Stimulated activated CD4-positive, alpha-beta T cell treated with anti-CD3 and anti-CD28 coated beads, Interleukin-2, amount 100 ng/mL, for 48 hours (primary cell): ENCODE measurements around the gene CEACAM5.
"Not testable (repeated sequence)": the region's sequence is repeated elsewhere in the genome, so short reads cannot be mapped to it uniquely, and the experiment has no call there.

Source experiments
- DNase-seq, 2 donors: peaks; one replicate each; pipeline ENCODE4 v3.0.0-alpha.2; 2020

The CEACAM5 gene

DNA sequence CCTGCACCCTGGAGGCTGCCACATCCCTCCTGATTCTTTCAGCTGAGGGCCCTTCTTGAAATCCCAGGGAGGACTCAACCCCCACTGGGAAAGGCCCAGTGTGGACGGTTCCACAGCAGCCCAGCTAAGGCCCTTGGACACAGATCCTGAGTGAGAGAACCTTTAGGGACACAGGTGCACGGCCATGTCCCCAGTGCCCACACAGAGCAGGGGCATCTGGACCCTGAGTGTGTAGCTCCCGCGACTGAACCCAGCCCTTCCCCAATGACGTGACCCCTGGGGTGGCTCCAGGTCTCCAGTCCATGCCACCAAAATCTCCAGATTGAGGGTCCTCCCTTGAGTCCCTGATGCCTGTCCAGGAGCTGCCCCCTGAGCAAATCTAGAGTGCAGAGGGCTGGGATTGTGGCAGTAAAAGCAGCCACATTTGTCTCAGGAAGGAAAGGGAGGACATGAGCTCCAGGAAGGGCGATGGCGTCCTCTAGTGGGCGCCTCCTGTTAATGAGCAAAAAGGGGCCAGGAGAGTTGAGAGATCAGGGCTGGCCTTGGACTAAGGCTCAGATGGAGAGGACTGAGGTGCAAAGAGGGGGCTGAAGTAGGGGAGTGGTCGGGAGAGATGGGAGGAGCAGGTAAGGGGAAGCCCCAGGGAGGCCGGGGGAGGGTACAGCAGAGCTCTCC lies 6.9 kb upstream of the CEACAM5 start:
- DNase-seq, result no peak

DNA sequence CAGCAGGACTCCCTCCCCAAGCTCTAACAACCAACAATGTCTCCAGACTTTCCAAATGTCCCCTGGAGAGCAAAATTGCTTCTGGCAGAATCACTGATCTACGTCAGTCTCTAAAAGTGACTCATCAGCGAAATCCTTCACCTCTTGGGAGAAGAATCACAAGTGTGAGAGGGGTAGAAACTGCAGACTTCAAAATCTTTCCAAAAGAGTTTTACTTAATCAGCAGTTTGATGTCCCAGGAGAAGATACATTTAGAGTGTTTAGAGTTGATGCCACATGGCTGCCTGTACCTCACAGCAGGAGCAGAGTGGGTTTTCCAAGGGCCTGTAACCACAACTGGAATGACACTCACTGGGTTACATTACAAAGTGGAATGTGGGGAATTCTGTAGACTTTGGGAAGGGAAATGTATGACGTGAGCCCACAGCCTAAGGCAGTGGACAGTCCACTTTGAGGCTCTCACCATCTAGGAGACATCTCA lies 6.2 kb upstream of the CEACAM5 start:
- DNase-seq, result no peak

DNA sequence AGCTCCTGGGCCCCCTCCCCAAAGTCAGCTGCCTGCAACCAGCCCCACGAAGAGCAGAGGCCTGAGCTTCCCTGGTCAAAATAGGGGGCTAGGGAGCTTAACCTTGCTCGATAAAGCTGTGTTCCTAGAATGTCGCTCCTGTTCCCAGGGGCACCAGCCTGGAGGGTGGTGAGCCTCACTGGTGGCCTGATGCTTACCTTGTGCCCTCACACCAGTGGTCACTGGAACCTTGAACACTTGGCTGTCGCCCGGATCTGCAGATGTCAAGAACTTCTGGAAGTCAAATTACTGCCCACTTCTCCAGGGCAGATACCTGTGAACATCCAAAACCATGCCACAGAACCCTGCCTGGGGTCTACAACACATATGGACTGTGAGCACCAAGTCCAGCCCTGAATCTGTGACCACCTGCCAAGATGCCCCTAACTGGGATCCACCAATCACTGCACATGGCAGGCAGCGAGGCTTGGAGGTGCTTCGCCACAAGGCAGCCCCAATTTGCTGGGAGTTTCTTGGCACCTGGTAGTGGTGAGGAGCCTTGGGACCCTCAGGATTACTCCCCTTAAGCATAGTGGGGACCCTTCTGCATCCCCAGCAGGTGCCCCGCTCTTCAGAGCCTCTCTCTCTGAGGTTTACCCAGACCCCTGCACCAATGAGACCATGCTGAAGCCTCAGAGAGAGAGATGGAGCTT lies 4.7 kb upstream of the CEACAM5 start:
- no peak for DNase-seq

DNA sequence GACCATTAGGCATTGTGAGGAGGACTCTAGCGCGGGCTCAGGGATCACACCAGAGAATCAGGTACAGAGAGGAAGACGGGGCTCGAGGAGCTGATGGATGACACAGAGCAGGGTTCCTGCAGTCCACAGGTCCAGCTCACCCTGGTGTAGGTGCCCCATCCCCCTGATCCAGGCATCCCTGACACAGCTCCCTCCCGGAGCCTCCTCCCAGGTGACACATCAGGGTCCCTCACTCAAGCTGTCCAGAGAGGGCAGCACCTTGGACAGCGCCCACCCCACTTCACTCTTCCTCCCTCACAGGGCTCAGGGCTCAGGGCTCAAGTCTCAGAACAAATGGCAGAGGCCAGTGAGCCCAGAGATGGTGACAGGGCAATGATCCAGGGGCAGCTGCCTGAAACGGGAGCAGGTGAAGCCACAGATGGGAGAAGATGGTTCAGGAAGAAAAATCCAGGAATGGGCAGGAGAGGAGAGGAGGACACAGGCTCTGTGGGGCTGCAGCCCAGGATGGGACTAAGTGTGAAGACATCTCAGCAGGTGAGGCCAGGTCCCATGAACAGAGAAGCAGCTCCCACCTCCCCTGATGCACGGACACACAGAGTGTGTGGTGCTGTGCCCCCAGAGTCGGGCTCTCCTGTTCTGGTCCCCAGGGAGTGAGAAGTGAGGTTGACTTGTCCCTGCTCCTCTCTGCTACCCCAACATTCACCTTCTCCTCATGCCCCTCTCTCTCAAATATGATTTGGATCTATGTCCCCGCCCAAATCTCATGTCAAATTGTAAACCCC lies 2.8 kb upstream of the CEACAM5 start:
- DNase-seq, result peak; percentile 23 to 25

DNA sequence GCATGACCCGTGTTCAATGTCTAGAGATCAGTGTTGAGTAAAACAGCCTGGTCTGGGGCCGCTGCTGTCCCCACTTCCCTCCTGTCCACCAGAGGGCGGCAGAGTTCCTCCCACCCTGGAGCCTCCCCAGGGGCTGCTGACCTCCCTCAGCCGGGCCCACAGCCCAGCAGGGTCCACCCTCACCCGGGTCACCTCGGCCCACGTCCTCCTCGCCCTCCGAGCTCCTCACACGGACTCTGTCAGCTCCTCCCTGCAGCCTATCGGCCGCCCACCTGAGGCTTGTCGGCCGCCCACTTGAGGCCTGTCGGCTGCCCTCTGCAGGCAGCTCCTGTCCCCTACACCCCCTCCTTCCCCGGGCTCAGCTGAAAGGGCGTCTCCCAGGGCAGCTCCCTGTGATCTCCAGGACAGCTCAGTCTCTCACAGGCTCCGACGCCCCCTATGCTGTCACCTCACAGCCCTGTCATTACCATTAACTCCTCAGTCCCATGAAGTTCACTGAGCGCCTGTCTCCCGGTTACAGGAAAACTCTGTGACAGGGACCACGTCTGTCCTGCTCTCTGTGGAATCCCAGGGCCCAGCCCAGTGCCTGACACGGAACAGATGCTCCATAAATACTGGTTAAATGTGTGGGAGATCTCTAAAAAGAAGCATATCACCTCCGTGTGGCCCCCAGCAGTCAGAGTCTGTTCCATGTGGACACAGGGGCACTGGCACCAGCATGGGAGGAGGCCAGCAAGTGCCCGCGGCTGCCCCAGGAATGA lies 1.5 kb upstream of the CEACAM5 start:
- DNase-seq, result peak; percentile 69 to 70

DNA sequence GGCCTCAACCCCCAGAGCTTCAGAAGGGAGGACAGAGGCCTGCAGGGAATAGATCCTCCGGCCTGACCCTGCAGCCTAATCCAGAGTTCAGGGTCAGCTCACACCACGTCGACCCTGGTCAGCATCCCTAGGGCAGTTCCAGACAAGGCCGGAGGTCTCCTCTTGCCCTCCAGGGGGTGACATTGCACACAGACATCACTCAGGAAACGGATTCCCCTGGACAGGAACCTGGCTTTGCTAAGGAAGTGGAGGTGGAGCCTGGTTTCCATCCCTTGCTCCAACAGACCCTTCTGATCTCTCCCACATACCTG lies 969 bp upstream of the CEACAM5 start:
- DNase-seq, result no peak

DNA sequence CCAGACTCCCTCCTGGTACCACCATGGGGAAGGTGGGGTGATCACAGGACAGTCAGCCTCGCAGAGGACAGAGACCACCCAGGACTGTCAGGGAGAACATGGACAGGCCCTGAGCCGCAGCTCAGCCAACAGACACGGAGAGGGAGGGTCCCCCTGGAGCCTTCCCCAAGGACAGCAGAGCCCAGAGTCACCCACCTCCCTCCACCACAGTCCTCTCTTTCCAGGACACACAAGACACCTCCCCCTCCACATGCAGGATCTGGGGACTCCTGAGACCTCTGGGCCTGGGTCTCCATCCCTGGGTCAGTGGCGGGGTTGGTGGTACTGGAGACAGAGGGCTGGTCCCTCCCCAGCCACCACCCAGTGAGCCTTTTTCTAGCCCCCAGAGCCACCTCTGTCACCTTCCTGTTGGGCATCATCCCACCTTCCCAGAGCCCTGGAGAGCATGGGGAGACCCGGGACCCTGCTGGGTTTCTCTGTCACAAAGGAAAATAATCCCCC lies 505 bp upstream of the CEACAM5 start:
- no peak for DNase-seq

DNA sequence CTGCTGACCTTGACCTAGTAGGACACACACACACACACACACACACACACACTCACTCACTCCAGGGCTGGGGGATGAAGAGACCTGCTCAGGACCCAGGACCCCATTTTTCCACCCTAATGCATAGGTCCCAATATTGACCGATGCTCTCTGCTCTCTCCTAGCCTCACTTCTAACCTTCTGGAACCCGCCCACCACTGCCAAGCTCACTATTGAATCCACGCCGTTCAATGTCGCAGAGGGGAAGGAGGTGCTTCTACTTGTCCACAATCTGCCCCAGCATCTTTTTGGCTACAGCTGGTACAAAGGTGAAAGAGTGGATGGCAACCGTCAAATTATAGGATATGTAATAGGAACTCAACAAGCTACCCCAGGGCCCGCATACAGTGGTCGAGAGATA lies 1.1 kb downstream of the CEACAM5 start:
- not testable (repeated sequence) for DNase-seq

DNA sequence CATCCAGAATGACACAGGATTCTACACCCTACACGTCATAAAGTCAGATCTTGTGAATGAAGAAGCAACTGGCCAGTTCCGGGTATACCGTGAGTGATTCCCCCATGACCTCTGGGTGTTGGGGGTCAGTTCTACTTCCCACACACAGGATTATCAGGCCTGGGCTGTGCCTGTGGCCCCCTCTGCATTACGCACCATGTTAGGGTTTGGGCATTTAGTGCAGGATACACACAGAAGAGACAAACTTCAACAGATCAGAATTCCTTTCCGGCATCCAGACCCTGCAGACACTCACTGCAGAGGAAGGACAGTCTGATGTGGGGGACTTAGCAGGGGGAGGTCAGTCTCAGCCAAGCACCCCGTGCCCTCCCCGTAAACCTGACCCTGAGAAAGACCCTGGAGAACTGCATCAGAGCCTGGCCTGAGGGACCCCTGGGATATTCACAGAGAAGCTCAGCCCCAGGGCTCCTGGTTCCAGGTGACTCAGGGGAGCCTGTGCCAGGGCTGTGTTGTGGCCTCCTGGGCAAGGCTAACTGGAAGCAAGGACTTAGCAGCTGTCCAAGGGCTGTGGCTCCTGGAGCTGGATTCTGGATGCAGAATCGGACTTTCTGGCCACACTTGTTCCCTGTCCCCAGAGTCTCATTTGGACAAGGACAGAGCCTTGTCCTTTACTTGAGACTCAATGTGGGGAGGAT lies 1.7 kb downstream of the CEACAM5 start:
- no peak for DNase-seq

DNA sequence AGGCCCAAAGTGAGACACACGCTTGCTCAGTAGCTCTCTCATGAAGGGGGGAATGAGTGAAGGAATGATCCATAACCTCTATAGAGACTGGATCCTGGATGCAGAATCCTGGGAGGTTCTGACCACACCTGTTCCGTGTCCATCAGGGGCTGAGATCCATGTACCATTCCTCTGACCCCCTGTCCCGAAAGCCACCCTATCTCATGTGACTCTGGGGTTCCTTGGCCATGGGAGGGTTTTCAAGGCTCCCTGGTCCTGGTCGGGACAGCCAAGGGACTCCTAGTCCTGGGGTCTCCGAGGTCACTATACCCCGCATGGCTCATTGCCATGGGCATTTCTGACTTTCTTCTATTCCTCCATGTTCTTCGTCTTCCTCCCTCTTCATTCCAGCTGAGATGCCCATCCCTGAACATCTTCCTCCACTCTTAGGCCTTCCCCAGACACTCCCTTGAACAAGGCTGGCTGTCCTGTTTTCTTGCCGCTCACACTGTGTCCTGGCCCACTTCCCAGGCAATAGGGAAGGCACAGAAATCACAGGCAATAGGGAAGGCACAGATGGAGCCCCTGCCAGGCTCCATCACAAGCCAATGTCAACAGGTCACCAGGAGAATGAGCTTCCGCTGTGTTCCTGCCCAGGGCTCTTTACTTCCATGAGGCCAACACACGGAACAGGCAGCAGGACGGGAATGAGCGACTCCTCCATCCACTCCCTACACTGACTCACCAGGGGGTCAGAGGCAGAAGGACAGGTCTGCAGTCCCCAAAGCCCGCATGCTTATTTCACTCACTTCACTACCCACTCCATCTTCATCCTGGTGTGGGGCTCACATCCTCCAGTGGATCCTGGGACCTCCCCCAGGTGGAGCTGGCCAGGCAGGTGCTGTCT lies 3.2 kb downstream of the CEACAM5 start:
- DNase-seq, result no peak

DNA sequence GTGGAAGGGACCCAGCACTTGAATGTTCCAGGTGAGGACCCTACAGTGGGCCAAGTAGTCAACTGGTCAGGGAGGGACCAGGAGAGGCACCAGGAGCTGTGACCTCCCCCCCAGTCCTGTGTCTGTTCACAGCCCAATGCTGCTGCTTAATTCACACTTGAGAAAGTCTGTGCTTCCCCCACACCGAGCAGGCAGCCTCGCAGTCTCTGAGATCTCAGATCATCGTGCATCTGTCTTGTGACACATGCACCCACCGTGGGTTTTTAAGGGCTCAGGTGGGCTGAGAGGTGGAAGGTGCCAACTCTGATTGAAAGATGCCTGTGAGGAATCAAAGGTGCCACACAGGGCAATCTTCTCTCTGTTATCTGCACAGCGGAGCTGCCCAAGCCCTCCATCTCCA lies 6.2 kb downstream of the CEACAM5 start:
- DNase-seq, result no peak

DNA sequence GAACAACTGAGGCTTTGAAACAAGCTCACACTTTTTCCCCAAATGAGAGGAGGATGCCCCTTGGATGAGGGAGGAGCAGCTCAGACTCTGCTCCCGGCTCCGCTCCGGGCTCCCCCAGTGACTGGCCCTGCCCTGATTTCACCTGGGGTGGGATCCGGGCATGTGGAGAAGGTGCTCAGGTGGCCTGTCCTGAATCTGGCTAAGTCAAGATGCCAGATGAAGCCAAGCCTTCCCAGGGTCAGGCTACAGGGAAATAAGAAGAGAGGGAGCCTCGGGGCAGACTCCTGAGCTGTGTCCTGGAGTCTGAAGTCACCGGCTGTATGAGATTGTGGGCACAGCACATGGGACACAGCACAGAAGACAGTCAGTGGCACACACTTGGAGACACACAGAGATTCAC lies 10.3 kb downstream of the CEACAM5 start:
- no peak for DNase-seq

DNA sequence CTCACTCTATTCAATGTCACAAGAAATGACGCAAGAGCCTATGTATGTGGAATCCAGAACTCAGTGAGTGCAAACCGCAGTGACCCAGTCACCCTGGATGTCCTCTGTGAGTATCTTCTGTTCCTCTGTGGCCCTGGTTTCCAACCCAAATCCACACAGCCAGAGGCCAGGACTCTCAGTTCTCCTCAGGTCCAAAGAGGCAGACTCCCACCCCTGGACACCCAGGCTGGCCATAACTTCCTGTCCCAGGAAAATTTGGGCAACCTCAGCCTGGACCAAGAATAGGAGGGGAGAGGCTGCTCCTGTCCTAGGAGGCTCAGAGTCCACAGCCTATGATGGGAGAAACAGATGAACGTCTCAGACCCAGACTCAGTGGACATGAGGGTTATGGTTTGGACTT lies 11.7 kb downstream of the CEACAM5 start:
- no peak for DNase-seq

DNA sequence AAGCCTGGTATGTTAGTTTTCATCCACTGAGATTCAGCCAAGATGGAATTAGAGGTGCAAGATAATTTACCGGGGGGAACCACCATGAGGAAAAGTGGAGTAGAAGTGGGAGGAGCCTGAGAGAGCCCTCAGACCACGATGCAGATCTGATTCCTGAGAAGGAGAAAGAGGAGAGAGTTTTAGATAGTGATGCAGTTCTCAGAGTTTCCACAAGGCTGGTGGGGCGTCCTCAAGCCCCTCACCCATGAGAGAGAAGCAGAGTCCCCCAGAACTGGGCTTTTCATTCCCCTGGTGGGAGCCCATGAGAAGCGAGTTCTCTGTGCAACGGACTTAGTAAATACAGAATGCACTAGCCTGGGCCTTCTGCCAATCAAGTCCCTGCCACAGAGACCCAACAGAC lies 18.1 kb downstream of the CEACAM5 start:
- DNase-seq, result no peak

DNA sequence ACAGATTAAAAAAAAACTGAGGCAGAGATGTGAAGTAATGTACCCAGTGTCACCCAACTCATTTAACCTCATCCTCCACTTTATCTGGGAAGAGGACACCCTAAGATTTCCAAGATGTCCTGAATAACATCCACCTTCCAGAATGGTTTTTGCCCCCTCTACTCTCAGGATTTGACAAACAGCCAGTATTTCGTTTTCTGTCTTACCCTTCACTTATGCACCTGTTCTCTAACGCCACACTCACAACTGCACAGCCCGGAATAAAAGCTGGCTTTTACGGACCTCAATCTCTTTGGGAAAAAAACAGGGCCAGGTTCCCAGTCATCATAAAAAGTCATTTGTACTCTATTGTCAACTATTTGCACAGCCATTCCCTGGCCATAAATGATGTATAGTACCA lies 25.7 kb downstream of the CEACAM5 start:
- no peak for DNase-seq

DNA sequence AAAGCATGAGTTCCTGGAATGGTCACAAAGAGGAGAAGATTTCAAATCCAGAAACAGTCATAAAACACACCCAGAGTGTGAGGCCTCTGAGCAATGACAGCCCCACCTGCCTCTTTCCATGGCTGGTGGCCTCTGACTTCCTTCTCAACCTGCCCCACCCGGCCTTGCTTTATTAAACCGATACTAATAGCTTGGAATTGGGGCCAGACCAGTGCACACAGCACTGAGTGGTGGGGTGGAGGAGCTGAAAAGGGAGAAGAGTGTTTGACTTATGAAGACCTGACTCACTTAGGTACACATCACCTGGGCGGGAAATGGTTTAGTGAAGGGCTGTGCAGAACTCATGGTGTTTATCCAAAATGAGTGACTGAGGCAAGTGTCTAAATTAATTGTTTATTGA lies 26.2 kb downstream of the CEACAM5 start:
- DNase-seq, result no peak

DNA sequence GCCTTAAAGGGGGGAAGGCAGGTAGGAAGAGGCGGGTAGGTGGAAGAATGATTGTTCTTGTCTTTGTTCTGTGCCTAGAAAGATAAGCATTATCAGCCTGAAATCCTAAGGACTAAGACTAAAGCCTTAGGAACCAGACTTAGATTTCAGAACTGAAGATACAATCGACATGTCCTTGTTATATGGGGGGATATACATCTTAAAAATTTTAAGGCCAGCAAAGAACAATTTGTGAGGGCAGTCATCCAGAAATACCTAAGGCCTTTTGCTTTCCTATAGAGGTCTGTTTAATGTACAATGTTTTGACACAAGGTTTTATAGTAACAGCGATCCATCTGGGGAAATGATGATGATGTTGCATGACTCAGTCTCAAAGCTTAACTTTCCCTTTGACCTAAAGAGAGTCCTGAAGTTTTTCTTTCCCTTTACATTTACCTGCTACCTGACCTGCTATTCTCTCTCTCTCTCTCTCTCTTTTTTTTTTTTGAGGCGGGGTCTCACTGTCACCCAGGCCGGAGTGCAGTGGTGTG lies 26.7 kb downstream of the CEACAM5 start:
- no peak for DNase-seq

DNA sequence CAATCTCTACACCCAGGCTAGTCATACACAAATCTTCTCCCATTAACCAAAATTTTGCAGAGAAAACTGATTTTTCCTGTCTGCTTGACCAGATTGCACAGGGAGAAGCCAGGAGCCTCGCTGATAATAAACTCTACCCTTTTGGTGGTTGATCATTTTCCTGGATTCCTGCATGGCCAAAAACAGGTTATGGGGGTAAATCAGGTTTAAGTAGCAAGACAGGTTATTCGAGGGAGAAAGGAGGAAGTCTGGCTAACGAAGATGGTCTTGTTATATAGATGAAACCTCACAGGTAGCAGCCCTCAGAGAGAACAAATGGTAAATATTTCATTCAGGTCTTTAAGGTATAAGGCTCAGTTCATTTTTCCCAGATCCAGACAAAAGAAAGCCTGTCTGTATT lies 30.9 kb downstream of the CEACAM5 start:
- no peak for DNase-seq

DNA sequence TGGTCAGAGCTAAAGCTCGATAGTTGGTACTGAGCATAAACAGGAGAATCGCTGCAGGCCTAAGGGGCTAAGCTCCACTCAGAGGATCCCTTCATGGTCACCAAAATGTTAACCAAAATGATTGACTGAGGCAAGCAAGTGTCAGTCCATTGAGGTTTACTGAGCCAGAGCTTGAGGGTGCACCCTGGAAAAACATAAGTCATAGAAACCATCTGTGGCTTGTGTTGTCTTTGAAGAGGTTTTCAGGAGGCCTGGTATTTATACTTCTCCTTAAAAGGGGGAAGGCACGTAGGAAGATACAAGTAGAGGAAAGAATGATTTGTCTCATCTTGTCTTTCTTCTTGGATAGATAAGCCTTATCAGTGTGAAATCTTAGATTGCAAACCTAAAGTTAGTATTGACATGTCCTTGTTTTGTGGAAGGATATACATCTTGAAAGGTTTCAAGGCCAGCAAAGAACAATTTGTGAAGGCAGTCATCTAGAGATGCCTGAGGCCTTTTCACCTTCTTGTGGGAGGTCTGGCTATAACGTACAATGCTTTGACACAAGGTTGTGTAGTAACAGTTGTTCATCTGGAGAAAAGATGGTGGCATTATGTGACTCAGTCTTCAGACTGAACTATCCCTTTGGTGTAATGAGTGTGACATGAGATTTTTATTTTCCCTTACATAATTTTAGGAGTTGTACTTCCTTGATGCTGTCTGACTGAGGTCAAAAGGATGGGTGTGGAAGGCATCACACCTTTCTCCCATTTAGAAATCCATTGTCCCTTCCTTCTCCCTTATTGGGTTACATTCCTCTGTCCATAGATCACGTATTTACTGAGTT lies 32.2 kb downstream of the CEACAM5 start:
- DNase-seq, result peak in 1 of 2 donors; percentile 7

DNA sequence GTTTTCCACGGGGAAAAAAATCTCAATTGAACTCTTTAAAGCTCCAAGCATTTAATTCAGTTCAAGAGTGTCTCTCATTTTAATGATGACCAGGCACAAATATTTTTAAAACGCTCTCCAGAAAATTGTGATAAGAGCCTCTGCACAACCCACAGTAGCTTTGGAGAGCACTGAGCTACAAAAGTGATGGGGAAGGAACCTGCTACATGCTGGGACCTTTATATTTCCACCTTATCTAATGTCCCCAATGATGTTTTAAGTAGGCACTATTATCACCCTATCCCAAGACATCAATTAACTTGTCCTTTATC lies 32.8 kb downstream of the CEACAM5 start:
- DNase-seq, result no peak
